GM10266 (cell line): Measurements from ENCODE around the gene DUSP5.

ENCODE experiments used
- DNase-seq: peaks from one replicate; pipeline ENCODE4 v3.0.0; 2012; ENCODE audit errors: extremely low spot score
- TF ChIP-seq, protein P1 (sequence below): IDR thresholded peaks from 2 replicates; pipeline ENCODE4 v1.5.1; 2012; ENCODE audit warnings: mild to moderate bottlenecking, low read depth; ENCODE audit not compliant: control insufficient read depth, insufficient read depth; ENCODE audit errors: missing control alignments

DUSP5 gene

GRCh38 chr10:110483633-110484032 lies 14.1 kb upstream of the DUSP5 start:
- DNase-seq, result no peak
- TF ChIP-seq, protein P1, sequence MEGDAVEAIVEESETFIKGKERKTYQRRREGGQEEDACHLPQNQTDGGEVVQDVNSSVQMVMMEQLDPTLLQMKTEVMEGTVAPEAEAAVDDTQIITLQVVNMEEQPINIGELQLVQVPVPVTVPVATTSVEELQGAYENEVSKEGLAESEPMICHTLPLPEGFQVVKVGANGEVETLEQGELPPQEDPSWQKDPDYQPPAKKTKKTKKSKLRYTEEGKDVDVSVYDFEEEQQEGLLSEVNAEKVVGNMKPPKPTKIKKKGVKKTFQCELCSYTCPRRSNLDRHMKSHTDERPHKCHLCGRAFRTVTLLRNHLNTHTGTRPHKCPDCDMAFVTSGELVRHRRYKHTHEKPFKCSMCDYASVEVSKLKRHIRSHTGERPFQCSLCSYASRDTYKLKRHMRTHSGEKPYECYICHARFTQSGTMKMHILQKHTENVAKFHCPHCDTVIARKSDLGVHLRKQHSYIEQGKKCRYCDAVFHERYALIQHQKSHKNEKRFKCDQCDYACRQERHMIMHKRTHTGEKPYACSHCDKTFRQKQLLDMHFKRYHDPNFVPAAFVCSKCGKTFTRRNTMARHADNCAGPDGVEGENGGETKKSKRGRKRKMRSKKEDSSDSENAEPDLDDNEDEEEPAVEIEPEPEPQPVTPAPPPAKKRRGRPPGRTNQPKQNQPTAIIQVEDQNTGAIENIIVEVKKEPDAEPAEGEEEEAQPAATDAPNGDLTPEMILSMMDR, result no peak

GRCh38 chr10:110485541-110485940 lies 12.2 kb upstream of the DUSP5 start:
- no peak for DNase-seq
- TF ChIP-seq, protein P1, result no peak

DNA sequence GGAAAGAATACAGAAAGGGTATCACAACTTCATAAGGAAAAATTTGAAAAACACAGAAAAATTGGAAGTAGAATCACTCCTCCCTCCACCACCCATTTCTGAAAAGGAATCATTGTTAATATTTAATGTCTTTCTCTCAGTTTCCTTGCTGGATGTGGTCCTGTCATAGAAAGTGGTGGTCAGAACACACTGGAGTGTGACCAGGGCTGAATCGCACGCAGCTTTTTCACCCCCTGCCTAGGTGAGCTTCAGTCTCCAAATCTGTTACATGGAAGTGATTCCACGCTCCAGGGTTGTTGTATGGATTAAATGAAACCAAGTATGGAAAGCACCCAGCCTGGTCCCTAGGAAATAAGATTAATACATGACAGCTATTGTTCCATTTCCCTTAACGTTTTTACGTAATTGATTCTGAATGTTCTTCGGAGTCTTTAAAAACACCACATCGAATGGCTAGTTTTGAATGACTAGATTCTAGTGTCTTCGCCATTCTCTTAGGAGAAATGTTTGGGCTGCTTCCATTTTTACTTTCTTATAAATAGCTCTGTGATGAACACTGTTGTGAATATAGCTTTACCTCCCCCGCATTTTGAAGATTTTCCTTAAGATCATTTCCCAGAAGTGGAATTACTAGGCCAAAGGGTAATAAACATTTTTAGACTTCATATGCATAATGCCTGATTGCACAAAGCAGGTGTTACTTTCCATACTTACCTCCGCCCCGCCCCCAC lies 10.9 kb upstream of the DUSP5 start:
- TF ChIP-seq, protein P1, result no peak
- no peak for DNase-seq

DNA sequence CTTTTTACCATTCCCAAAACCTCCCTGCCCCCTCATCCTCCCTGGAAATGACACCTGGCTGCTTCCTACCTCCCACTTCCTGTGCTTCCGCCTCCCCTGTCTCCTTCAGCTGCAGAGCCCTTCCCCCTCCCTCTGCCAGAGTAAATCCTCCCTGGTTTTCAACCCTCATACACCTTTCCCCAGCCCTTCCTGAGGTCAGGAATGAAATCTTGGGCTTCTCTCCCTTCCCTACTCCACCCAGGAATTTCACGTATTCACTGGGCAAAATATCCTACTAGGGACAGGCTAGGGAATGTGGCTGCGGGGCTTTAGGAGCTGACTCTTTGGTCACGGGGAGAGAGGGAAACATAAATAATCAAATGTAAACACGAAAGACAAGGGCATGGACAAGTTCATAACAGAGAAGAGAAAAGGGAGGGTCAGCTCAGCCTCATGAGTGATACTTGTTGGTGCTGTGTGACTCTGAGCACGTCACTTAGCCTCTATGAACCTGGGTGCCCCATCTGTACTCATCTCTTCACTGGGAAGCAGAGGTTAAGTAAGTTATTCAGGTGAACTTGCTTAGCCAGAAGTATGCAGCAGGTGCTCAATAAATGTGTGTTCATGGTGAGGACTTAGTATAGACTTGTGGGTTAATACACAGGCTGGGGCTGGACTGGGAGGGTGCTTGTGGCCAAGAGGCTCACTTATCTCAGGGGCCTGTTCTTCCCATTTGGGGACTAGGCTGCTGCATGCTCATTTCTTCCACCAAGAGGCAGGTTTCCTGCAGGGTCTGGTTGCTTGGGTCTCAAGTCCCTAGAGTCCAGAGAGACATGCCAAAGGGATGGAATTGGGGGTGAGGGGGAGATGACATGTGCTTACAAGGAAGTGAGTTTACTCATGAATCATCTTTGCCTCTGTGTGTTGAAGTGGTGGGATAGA lies 10.0 kb upstream of the DUSP5 start:
- no peak for DNase-seq
- TF ChIP-seq, protein P1, result no peak

- TF ChIP-seq, protein P1, result no peak
- no peak for DNase-seq
Observed at GRCh38 chr10:110488332-110488681, 9.4 kb upstream of the DUSP5 start.

DNA sequence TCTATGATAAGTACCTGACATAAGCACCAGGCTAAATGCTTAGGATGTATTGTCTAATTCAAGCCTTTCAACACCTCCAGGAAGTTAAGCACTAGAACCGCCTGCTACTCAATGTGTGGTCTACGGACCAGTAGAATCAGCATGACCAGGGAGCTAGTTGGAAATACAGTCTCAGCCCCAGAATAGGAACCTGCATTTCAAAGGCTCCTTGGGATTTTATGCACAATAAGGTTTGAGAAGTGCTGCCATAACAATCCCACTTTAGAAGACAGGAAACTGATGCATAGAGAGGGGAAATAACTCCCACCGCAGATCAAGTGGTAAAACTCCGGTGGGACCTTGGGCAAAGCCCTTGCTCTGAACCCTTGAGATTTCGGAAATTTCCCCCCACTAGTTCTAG lies 8.8 kb upstream of the DUSP5 start:
- DNase-seq, result no peak
- TF ChIP-seq, protein P1, result no peak

DNA sequence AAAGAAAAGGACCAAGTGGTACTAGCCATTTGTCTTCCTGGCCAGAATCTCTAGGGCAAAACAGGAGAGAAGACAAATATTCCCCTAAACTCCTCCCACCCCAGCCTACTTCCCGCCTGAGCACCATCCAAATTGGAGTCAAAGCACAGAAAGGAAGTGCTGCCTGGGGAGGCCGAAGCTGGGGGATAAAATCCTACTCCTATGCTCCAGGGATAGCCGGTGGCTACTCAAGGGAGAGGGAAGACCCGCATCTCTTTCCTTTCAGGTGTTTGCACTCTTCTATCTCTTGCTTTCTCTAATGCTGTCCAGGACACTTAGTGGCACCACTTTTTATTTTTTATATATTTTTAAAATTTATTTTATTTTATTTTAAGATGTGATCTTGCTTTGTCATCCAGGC lies 7.1 kb upstream of the DUSP5 start:
- TF ChIP-seq, protein P1, result no peak

More for the DNA sequence above, 7.1 kb upstream of the DUSP5 start:
- no peak for DNase-seq
